Measurements from ENCODE around the gene CORO2A.
"Not testable (repeated sequence)": the region's sequence is repeated elsewhere in the genome, so short reads cannot be mapped to it uniquely, and the experiment has no call there.

CORO2A gene

DNA sequence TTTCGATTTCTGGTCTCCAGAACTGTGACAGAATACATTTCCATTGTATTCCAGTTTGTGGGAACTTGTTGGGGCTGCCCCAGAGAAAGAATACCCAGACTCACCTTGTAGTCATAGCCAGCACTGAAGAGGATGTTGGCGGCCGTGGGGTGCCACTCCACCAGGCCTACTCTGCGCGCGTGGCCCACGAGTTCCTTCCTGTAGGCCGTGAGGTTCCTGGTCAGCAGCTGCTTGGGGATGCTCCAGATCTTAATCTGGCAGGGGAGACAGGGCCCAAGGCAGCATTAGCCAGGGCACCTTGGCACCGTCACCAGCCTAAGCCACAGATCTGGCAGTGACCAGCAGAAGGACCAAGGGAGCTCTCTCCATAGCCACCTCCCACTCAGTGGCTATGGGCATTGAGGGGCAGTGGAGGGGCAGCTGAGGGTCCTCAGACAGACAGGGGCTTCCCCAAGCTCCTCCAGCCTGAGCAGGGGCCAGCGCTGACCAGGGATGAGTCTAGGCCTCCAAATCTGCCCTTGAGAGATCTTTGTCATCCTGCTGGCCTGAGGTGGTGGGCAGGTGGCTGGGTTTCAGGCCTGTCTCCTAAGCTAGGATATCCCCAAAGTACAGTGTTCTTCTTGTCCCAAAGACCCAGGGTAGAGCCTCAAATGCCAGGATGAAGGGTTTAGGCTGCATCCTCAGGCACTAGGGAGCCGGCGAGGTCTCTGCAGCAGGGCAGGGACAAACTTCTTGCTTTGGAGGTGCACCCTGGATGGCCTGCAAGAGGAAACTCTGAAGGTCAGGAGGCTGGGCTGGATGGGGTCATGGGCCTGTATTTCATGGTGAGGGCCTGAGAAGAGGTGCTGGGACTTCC lies 57.5 kb downstream of the CORO2A start:
- DNase-seq = no peak

DNA sequence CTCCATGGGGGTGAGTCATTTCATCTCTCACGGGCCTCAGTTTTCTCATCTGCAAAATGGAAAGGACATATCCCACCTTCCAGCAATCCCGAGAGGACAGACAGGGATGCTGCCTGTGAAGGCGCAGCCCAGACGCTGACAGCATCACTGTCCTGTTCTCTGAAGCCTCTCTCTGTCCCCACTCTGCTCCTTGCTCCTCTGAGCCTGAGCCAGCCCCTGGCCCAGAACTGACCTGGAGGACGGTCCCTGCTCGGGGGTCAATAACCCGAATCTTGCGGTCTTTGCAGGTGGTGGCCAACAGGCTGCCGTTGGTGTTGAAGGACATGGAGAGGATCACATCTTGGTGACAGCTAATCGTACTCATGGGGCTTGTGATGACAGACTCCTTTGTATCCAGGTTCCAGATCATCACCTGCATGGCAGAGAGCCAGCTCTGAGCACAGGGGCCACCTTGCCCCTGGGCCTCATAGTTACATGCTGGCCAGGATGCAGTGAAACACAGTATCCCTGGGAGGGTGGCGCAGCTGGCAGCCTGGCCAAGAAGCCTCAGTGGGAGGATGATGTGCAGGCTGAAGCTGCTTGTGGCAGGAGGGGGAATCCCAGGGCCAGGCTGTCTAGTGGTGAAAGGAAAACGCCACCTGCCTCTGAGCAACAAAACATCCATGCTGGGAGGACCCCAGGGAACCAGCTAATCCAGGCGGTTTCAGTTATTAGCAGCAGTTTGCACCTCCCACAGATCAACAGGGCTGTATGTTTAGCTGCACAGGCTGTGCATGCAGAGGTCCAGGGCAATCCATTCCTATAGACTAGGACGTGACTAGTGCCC lies 59.4 kb downstream of the CORO2A start:
- peak; percentile 96 for DNase-seq

DNA sequence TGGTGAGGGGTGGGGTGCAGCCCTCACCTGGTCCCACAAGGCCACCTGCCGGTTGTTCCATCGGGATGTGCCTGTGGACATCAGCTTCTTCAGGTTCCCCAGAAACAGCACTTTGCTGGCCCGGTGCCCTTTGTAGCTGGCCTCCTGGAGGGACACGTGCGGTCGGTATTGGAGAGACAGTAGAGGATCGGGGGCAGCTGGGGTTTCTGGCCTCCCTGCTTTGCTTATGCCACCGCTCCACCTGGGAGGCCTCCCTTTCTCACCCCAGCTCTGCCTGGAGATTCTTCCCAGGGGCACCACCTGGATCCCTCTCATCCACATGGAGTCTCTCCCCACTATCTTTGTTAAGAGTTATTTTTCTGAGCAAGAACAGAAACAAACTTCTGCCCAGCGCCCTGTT lies 60.3 kb downstream of the CORO2A start:
- no peak for DNase-seq

DNA sequence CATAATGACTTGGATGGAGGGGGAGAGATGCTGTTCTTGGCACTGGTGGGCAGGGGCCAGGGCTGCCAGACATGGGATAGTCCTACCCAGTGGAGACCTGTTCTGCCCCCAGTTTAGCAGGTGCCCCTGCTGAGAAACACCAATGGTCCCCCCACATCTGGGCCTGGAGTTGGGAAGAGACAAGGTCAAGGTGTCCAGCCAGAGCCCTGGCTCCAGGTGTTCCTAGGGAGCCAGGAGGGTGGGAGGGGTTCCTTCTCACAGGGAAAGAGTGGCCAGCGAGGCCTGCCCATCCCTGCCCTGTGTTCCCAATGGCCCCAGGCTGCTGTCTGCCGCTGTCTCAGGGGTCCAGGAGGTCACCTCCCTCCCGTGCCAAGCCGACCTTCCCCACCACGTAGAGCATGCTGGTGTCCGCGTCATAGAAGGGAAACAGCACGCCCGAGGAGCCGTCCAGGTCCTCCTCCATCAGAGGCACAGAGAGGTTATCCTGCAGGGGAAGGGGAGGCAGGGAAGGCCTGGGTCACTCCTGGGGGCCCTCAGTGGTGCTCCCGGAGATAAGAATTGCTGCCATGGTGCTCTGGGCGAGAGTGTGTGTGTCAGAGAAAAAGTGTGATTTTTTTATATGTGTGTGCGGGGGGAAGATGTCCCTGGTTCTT lies 61.7 kb downstream of the CORO2A start:
- DNase-seq = no peak

DNA sequence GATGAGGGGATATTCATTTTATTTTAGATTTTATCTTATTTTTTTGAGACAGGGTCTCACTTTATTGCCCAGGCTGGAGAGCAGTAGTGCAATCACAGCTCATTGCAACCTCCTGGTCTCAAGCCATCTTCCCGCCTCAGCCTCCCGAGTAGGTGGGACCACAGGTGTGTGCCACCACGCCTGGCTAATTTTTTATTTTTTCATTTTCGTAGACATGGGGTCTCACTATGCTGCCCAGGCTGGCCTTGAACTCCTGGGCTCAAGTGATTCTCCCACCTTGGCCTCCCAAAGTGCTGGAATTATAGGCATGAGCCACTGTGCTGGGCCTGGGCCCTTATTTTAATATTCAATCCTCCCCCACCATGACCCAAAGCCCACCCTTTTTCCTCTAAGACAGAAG lies 62.4 kb downstream of the CORO2A start:
- not testable (repeated sequence) for DNase-seq

DNA sequence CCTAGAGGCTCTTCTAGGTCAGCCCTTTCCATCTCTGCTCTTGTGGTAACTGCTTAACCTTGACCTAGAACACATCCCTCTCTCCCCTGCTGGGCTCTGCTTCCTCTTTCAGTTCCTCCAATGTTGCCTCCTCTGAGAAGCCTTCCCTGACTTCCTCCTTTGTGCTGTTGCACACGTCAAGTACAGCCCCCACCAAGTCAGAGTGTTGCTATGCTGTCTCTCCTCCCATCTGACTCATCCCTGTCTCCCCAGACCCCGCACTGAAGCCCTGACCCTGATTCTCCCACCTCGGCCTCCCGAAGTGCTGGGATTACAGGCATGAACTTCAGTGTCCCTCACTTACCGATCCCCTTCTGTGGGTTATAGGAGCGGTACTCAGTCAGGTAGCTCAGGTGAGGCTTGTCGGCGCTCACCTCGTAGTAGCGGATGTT lies 63.0 kb downstream of the CORO2A start:
- DNase-seq = no peak

DNA sequence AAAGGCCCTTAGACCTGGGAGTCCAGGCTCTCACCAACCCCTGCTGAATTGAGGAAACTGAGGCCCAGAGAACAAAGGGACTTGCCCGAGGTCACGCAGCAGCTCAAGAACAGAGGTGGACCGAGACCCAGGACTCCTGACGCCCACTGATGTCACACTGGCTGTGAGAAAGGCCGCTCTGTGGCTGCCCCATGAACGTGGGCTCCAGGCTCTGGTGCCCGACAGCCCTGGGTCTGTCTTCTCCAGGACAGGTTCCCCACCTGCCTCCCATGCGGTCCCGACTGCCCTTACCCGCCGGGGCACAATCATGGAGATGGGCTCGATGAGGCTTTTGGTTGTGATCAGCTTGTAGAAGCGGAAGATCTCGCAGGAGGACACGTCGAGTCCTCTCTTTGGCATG lies 64.1 kb downstream of the CORO2A start:
- DNase-seq = no peak

DNA sequence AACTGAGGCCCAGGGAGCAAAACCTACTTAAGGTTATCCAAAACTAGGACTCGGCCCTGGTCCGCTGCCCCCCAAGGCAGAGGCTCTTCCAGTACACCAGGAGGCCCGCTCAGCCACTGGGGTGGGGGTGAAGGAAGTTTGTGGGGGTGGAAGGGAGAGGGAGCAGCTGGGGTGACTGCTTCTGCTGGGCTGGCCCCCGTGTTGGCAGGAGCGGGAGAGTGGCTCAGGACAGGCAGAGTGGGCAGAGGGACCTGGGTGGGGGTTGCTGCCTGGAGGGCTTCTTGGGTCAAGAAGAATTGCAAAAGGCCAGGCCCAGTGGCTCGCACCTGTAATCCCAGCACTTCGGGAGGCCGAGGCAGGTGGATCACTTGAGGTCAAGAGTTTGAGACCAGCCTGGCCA lies 65.2 kb downstream of the CORO2A start:
- DNase-seq = no peak

DNA sequence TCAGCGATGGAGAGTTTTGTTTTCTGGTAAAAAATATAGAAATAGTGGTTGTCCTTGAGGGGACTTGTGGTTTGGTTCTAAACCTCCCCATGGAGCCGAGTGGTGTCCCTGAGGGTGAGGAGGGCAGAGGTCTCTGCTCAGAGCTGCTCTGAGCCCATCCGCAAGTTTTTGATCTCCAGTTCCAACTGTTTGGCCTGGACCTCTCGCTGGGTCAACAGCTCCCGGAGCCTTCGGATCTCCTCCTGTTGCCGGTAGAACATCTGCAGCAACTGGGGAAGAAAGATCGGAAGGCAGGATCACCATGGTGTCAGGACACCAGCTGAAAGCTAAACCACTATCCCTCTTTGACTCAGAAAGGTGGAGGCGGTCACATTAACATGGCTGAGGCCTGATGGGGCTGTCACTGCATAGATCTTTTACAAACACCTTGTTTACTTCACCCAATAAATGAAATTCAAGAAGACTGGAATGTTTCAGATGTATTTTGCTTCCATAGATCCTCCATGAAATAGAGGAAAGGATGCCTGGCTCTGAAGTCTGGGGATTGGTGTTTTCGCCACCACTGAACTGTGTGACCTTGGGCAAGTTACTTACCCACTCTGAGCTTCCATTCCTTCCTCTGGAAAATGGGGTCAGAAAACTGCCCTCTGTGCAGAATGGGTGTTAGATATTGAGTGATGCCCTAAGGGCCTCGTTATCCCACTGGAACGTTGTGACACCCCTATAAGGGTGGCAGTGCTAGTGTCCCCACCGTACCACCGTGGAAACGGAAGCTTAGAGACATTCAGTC lies 67.6 kb downstream of the CORO2A start:
- no peak for DNase-seq

DNA sequence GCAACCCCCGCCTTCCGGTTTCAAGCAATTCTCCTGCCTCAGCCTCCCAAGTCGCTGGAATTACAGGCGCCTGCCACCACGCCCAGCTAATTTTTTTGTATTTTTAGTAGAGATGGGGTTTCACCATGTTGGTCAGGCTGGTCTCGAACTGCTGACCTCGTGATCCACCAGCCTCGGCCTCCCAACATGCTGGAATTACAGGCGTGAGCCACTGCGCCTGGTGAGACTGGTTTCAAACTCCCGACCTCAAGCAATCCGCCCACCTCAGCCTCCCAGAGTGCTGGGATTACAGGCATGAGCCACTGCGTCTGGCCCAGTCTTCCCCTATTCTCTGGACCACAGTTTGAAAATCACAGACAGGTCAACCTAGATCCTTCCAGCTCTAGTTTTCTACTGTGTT lies 68.3 kb downstream of the CORO2A start:
- DNase-seq = not testable (repeated sequence)

DNA sequence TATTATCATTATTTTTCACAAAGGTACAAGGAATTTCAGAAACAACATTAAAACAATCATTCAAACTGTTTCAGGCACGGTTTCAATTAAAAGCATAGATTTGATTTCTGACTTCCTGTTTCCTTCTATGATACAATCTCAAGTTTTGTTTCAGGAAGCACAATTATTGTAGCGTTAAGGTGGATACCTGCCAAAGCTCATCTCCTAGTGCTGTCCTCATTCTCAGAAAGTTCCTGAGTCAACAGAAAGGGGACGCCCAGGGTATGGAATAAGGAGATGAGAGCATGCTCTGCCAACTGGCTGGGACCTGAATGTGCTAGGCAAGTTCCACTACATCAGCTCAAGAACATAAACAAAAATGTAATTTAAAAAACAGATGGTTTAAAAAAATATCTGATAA lies 71.4 kb downstream of the CORO2A start:
- no peak for DNase-seq

DNA sequence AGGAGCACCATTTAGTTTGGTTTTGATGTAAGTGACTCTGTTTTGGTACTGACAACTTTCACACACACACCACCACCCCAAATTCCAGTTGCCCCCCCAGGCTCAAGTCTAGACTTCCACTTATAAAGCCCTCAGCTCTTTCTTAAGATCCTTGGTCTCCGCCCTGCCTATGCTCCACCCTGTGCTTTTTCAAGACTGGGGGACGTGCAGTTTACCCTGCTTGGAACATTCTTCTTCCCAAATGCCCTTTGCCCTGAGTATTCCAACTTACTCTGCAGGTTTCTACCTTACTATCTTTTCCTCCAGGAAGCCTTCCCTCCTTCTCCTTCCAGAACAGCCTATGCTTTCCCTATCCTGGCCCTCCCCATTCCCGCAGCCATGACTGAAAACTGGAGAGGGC lies 72.0 kb downstream of the CORO2A start:
- DNase-seq = no peak

DNA sequence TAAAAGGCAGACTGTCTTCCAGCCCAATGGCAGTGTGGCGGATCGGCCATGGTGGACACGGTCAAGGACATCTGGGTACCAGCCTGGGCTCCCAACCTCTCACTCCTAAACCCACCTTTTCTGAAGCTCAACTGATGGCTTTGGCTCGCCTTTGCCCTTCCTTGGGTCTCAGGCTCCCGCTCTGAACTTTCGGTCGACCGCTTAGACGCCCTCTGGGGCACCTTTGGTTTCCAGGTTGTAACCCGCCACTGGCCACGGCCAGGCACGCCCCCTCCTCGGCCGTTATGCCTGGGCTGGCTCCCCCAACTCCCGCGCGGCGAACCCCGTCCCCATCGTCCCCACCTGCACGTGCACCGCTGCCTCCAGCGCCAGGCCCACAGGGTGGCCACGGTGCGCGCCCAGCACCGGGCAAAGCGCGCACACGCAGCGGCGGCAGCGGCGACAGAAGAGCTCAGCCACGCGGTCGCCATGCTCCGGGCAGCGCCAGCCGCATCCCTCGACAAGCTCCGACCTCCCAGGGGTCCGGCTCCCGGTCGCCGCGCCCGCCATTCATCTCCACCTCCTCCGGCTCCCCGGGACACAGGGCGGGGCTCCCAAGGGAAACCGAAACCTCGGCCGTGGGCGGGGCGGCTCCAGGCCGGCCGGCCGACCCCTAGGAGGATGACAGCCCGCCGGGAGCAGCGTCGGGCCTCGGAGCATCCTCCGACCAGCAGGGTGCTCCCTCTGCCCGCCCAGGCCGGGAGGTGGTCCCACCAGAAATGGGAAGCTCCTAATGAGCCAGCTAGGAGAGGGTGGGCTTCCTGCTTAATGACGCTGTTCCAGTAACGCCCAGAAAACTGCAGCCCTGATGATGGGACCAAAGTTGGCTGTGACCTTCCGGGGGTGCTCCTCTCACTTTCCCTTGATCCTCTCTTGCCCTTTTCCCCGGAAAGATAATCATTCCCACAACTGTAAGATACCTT lies 73.5 kb downstream of the CORO2A start, which contains the start of gene TRIM14:
TRIM14 (minus strand) TSS at position 583 of the 962 bp plus-strand sequence; CDS start at position 549, 34 bp downstream.
- peak; percentile 71 for DNase-seq

DNA sequence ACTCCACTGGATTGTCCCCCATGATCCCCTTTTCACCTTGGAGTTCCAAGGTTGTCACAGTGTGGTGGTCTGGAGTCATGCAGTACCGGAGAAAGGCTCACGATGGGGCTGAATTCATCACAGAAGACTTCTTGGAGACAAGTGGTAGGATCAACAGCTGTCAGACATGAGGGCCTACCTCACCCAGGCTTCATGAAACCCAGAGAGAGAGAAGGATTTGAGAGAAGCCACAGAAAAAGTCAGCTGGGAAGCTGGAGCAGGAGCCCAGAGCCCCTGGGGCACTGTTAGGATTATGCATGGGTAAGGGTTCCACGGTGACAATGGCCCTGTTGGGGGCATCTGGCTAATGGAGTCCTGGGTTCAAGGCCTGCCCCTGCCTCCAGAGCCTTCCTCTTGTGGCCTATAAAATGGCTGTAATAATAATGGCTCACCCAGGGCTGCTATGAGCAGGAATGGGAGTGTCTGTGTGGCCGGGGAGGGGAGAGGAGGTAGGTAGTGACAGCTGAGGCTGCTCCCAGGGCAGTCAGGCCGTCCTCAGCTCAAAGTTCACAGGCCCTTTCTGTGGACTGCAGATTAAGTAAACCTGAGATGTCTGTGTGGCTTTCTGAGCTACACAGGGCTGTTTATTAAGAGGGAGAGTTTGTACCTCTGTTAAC lies 74.3 kb downstream of the CORO2A start:
- peak; percentile 24 for DNase-seq

DNA sequence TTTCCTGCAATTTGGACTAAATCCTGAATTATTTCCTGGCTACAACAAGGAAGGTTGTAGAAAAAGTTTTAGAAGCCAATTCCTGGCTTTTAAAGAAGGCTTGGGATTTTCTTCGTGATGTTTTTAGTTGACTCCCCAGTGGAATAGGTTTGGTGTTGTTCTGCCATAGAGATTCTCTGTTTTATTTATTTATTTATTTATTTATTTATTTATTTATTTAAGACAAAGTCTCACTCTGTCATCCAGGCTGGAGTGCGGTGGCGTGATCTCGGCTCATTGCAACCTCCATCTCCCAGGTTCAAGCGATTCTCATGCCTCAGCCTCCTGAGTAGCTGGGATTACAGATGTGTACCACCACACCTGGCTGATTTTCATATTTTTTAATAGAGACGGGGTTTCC lies 75.3 kb downstream of the CORO2A start:
- DNase-seq = not testable (repeated sequence)

DNA sequence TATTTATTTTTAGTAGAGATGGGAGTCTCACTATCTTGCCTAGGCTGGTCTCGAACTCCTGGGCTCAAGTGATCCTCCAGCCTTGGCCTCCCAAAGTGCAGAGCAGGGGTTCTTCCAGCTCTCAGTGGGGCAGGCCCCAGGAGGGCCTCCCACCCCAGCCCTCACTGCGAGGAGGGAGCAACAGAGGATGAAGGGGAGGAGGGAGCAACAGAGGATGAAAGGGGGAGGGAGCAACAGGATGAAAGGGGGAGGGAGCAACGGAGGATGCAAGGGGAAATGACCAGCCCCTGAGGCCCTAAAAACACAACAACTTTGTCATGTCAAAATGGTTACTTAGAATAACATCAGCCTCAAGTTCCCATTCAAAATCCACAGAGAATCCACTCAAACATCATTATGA lies 83.4 kb downstream of the CORO2A start:
- DNase-seq = no peak

DNA sequence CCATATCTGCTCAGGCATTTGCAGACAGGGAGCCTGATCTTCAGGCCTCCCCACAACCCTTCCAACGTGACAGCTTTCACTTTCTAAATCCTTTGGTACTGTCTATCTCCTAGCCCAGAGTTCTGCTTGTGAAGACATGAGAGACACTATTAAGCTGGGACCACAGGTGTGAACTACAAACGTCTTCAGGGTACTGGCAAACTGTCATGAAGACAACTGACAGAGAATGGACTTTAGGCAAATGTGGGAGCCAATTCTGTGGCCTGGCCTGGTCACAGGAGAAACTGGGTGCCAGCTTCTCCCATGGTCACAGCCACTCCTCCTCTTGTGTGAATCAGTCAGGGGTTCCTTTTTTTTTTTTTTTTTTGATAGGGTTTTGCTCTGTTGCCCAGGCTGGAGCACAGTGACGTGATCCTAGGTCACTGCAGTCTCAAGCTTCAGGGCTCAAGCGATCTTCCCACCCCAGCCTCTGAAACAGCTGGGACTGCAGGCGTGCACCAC lies 83.9 kb downstream of the CORO2A start:
- no peak for DNase-seq

DNA sequence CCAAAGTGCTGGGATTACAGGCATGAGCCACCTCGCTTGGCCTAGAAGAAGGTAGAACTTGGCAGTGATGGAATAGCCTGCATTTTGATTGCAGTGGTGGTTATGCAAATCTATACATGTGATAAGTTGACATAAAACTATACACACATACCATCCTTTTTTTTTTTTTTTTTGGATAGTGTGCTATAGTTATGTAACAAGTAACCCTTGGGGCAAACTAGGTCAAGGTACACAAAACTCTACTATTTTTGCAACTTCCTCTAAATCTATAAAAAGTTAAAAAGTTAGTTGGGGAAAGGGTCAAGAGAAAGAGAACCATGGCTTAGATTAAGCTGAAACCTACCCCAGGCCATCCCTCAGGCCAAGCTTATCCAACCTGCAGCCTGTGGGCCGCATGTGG lies 84.5 kb downstream of the CORO2A start:
- DNase-seq = no peak

DNA sequence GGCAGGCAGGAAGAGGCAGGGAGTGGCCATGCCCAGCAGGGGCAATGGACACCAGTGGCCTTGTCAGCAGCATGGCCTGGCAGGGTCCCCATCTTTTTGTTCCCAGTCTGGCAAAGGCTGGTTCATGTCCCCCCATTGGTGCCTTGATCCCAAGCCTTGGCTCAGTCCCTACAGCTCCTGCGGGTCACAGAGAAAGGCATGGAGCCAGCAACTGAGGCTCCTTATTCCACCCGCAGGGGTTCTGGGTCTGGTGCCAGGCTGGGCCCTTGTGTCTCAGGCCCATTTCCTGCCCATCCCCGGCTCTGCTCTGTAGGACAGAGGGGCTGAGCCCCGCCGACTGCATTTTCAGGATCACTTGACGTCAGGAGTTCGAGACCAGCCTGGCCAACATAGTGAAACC lies 87.4 kb downstream of the CORO2A start:
- no peak for DNase-seq

DNA sequence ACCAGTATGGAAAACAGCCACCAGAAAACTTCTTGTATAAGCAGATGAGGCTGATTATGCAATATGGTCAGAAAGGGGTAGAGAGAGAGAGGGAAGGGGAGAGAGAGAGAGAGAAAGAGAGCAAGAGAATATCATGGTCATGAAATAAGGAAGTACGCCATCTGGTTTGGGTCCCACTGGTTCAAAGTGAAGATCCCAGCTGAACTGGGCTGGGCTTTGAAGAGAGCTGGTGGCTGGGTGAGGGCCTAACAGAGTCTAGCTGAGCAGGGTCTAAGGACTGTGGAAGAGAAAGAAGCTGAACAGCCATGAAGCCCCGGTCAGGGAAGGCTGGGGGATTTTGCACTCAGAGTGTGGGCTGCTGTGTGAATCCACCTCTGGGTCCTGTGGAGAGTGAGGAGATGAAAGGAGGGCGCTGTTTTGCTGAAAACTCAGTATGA lies 88.0 kb downstream of the CORO2A start:
- no peak for DNase-seq

DNA sequence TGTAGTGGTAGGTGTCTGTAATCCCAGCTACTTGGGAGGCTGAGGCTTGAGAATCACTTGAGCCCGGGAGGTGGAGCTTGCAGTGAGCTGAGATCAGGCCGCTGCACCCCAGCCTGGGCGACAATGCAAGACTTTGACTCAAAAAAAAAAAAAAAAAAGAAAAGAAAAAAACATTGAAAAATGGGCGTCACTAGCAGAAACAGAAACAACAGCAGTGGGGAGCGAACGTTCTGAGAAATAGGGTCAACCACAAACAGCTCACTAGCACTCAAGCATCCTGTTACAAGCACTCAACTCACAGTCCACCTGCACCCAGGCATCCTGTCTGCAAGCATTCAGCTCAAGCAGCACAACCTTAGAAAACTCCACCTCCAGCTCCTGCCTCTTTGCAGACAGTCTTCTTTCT lies 90.6 kb downstream of the CORO2A start:
- DNase-seq = peak; percentile 87
